Measurements from ENCODE around the gene ZNF681.

DNA sequence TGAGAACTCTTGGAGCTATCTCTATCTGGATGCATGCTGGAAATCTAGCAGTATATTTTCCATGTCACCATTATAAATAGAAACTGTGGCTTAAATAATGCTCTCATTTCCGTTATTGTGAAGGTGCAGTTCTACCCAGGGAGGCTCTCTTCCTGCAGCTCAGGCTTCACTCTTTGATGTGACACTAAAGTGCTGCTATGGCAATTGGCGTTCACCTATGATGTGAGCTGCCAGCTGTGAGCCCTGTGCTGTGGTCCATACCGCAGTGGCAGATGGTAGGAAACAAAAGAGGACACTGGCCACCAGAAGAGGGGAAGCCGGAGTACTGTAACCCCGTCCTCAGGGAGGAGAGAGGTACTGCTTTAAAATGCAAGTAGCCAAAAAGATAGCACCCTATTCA lies 40.6 kb upstream of the ZNF681 start:
- TF ChIP-seq POLR2AphosphoS2 (IDR thresholded peaks at IDR 0.05; ENCODE audit: low read depth, low read length) (no peak), POLR2AphosphoS5 (IDR thresholded peaks at IDR 0.05; ENCODE audit: low read length) (no peak), GATAD2B (conservative IDR thresholded peaks at IDR 0.05; ENCODE audit: low read depth) (no peak), SREBF2 (IDR thresholded peaks at IDR 0.05; ENCODE audit: low read length) (no peak)
- TF ChIP-seq, protein P1, sequence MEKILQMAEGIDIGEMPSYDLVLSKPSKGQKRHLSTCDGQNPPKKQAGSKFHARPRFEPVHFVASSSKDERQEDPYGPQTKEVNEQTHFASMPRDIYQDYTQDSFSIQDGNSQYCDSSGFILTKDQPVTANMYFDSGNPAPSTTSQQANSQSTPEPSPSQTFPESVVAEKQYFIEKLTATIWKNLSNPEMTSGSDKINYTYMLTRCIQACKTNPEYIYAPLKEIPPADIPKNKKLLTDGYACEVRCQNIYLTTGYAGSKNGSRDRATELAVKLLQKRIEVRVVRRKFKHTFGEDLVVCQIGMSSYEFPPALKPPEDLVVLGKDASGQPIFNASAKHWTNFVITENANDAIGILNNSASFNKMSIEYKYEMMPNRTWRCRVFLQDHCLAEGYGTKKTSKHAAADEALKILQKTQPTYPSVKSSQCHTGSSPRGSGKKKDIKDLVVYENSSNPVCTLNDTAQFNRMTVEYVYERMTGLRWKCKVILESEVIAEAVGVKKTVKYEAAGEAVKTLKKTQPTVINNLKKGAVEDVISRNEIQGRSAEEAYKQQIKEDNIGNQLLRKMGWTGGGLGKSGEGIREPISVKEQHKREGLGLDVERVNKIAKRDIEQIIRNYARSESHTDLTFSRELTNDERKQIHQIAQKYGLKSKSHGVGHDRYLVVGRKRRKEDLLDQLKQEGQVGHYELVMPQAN (conservative IDR thresholded peaks at IDR 0.05) = no peak
- TF ChIP-seq, protein P2, sequence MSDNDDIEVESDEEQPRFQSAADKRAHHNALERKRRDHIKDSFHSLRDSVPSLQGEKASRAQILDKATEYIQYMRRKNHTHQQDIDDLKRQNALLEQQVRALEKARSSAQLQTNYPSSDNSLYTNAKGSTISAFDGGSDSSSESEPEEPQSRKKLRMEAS (IDR thresholded peaks at IDR 0.05; ENCODE audit: low read depth, low read length) = no peak
